Choroid plexus epithelial cell (primary cell): ENCODE data around the gene MYCL.

Experiments used
- DNase-seq: peaks from one replicate; pipeline ENCODE4 v3.0.0-alpha.2; 2010; ENCODE audit warnings: low read depth
- H3K4me3 ChIP-seq: 2 replicates; pipeline ENCODE4 v1.5.1; 2011; ENCODE audit warnings: low read depth, mild to moderate bottlenecking, control low read depth, low read length, moderate library complexity
- TF ChIP-seq, protein P1 (sequence below): conservative IDR thresholded peaks from 2 replicates; pipeline ENCODE4 v1.5.1; 2011; ENCODE audit warnings: low read depth, mild to moderate bottlenecking, control low read depth, inconsistent platforms, low read length, moderate library complexity

The MYCL gene

DNA sequence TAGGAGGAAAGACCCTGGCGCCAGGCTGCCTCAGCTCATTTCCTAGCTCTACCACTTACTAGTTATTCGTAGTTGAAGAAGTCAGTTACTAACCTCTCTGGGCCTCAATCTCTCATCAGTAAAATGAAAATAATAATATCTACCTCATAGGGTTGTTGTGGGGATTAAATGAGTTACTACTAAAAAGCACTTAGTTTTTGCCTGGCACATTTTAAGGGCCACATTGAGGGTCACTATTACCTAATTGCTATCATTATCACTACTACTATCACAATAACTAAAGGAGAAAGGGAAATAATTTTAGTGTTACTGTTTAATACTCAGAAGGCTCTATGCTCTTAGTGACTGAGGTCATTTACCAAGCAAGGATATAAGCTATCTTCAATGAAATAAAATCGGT is 43.4 kb downstream of the MYCL start:
- H3K4me3 ChIP-seq: no peak overlapping the region
- no peak for DNase-seq
- TF ChIP-seq, protein P1, sequence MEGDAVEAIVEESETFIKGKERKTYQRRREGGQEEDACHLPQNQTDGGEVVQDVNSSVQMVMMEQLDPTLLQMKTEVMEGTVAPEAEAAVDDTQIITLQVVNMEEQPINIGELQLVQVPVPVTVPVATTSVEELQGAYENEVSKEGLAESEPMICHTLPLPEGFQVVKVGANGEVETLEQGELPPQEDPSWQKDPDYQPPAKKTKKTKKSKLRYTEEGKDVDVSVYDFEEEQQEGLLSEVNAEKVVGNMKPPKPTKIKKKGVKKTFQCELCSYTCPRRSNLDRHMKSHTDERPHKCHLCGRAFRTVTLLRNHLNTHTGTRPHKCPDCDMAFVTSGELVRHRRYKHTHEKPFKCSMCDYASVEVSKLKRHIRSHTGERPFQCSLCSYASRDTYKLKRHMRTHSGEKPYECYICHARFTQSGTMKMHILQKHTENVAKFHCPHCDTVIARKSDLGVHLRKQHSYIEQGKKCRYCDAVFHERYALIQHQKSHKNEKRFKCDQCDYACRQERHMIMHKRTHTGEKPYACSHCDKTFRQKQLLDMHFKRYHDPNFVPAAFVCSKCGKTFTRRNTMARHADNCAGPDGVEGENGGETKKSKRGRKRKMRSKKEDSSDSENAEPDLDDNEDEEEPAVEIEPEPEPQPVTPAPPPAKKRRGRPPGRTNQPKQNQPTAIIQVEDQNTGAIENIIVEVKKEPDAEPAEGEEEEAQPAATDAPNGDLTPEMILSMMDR: no peak

GRCh38 chr1:39857126-39857878 is 44.4 kb downstream of the MYCL start:
- no peak for DNase-seq
- no peak overlapping the region for H3K4me3 ChIP-seq
- TF ChIP-seq, protein P1: no peak

- DNase-seq: no peak
- H3K4me3 ChIP-seq: no peak overlapping the region
- TF ChIP-seq, protein P1: no peak
Measured at GRCh38 chr1:39854738-39855137, 47.0 kb downstream of the MYCL start.

- DNase-seq: no peak
- H3K4me3 ChIP-seq: no peak overlapping the region
- TF ChIP-seq, protein P1: no peak
Measured at GRCh38 chr1:39854314-39854713, 47.4 kb downstream of the MYCL start.

- TF ChIP-seq, protein P1: no peak
- no peak overlapping the region for H3K4me3 ChIP-seq
- no peak for DNase-seq
Measured at GRCh38 chr1:39852876-39853275, 48.8 kb downstream of the MYCL start.

- peak; percentile 71 for DNase-seq
- no peak overlapping the region for H3K4me3 ChIP-seq
- TF ChIP-seq, protein P1: no peak
Measured at GRCh38 chr1:39852214-39852791, 49.4 kb downstream of the MYCL start.

DNA sequence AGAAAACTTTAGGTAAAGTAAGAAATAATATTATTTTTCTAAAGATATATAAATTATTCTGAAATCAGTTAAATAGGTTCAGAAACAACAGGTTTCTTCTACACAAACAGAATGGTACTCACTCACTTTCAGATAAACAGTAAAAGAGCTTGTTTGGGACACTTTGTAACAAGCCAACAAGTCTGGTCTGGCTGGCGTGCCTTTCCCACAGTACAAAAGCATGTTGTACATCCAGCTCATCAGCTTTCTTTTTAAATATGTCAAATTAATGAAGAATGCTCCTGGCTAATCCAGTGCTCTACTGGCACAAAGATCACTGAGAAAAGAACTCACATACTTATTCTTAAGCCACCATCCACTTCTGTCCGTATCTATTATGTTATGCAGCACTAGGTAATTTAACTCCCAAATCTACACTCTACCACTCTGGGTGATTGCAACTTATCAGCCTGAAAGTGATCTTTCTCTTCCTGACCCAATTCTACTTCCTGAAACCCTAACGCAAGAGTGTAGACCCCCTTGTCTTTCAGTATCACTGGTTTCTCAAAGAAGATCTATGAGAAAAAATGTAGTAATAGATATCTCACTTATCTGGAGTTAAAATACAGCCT is 51.0 kb downstream of the MYCL start:
- no peak overlapping the region for H3K4me3 ChIP-seq
- TF ChIP-seq, protein P1: no peak
- no peak for DNase-seq
